Smooth muscle cell of the coronary artery (primary cell): ENCODE data around the gene OR9K2. TPM values are rescaled to one million over a fixed set of nuclear protein-coding genes. Genes with fewer than 3 reads are reported as not detected.

Experiments
- total RNA-seq: library from RNA; depleted of rRNA; stranded (reverse); fragments of >200 nt; gene quantifications from 2 replicates; pipeline ENCODE4 v1.2.3, GENCODE V29; 2014; ENCODE audit warnings: low replicate concordance

OR9K2 gene
- not detected in 2 replicates for total RNA-seq

GRCh38 chr12:55126106-55126505 is at the start of gene OR9K2:
Gene OR9K2 (plus strand): TSS chr12:55126406. CDS start chr12:55129835, 3,429 bp downstream.

Other genes with a start within 250 kb of the OR9K2 start
- gene TESPA1, start 141.6 kb upstream of the OR9K2 start, total RNA-seq = not detected in 2 replicates
- gene NEUROD4, start 106.4 kb upstream of the OR9K2 start, total RNA-seq = not detected in 2 replicates
- not detected in 2 replicates for gene OR10A7, start 94.6 kb downstream of the OR9K2 start, total RNA-seq
- not detected in 2 replicates for gene OR6C74, start 118.2 kb downstream of the OR9K2 start, total RNA-seq
- gene OR6C6, start 170.2 kb downstream of the OR9K2 start, total RNA-seq = not detected in 2 replicates
- gene OR6C1, start 187.9 kb downstream of the OR9K2 start, total RNA-seq = not detected in 2 replicates
- not detected in 2 replicates for gene OR6C3, start 204.3 kb downstream of the OR9K2 start, total RNA-seq
- gene OR6C75, start 236.6 kb downstream of the OR9K2 start, total RNA-seq = not detected in 2 replicates